D721Med (cell line): Measurements from ENCODE around the gene FAF1.
"Not testable (repeated sequence)": the region's sequence is repeated elsewhere in the genome, so short reads cannot be mapped to it uniquely, and the experiment has no call there.

ENCODE experiments used
- DNase-seq: peaks from one replicate; pipeline ENCODE4 v3.0.0; 2011; ENCODE audit warnings: low spot score; ENCODE audit not compliant: insufficient read length
- FAIRE-seq: peaks from 2 replicates; lab custom pipeline; 2011; peaks lifted over from hg19 to GRCh38; lab: Jason Lieb, UNC
- CTCF ChIP-seq: IDR thresholded peaks from 2 replicates; pipeline ENCODE4 v1.5.1; 2012; ENCODE audit warnings: mild to moderate bottlenecking, control low read depth; ENCODE audit not compliant: insufficient read depth; ENCODE audit errors: missing control alignments

Gene FAF1

GRCh38 chr1:50775740-50776139, 184.3 kb downstream of the FAF1 start:
- FAIRE-seq (no peak), DNase-seq (no peak)
- no peak for TF ChIP-seq CTCF

GRCh38 chr1:50774759-50775351, 185.2 kb downstream of the FAF1 start:
- FAIRE-seq (no peak), DNase-seq (no peak)
- peak; percentile 72 for TF ChIP-seq CTCF

- FAIRE-seq = no peak
- no peak for TF ChIP-seq CTCF
- DNase-seq = no peak
Observed at GRCh38 chr1:50766688-50767087, 193.4 kb downstream of the FAF1 start.

GRCh38 chr1:50756543-50756942, 203.5 kb downstream of the FAF1 start:
- not testable (repeated sequence) for FAIRE-seq, DNase-seq

GRCh38 chr1:50754764-50755163, 205.3 kb downstream of the FAF1 start:
- not testable (repeated sequence) for DNase-seq, FAIRE-seq

GRCh38 chr1:50750021-50750619, 209.9 kb downstream of the FAF1 start:
- DNase-seq (no peak), FAIRE-seq (no peak)
- TF ChIP-seq CTCF = peak; percentile 54

- no peak for TF ChIP-seq CTCF
- DNase-seq = no peak
- no peak for FAIRE-seq
Observed at GRCh38 chr1:50747394-50747793, 212.7 kb downstream of the FAF1 start.

- FAIRE-seq (no peak), DNase-seq (no peak)
- no peak for TF ChIP-seq CTCF
Observed at GRCh38 chr1:50742523-50742922, 217.5 kb downstream of the FAF1 start.
